Measurements from ENCODE around the gene IFNL4. TPM values are rescaled to one million over a fixed set of nuclear protein-coding genes. Genes with fewer than 3 reads are reported as not detected.

IFNL4 gene
- total and polyA plus RNA-seq, 8 donors, result not detected

DNA sequence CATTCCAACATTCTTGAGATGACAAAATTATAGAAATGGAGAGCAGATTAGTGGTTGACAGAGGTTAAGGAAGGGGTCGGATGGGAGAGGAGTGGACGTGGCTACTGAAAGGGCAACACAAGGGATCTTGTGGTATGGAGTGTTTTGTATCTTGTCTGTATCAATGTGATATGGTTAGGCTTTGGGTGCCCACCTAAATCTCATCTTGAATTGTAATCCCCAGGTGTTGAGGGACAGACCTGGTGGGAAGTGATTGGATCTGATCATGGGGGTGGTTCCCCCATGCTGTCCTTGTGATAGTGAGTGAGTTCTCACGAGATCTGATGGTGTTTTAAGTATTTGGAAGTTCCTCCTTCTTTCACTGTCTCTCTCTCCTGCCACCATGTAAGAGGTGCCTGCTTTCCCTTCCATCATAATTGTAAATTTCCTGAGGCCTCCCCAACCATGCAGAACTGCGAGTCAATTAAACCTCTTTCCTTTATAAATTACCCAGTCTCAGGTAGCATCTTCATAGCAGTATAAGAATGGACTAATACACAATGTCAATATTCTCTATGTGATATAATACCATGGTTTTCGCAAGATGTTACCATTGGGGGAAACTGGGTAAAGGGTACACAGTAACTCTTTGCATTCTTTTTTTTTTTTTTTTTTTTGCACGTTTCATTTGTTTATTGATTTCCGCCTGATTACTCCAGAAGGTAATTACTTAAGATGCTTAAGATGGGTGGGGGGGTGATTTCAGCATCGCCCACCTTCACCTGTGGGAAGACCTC lies 4.9 kb upstream of the IFNL4 start:
- intact Hi-C loops (cut with DNase I), result no loop called here
- H3K27ac ChIP-seq, result no peak overlapping the region
- no peaks in the 10 kb centered on the region for H3K4me1 ChIP-seq
- no peak for DNase-seq
- ATAC-seq, result no peak
- H3K27me3 ChIP-seq, result peaks cover 6 to 43% of the 10 kb centered on the region in 2 donors
- TF ChIP-seq, protein P1, sequence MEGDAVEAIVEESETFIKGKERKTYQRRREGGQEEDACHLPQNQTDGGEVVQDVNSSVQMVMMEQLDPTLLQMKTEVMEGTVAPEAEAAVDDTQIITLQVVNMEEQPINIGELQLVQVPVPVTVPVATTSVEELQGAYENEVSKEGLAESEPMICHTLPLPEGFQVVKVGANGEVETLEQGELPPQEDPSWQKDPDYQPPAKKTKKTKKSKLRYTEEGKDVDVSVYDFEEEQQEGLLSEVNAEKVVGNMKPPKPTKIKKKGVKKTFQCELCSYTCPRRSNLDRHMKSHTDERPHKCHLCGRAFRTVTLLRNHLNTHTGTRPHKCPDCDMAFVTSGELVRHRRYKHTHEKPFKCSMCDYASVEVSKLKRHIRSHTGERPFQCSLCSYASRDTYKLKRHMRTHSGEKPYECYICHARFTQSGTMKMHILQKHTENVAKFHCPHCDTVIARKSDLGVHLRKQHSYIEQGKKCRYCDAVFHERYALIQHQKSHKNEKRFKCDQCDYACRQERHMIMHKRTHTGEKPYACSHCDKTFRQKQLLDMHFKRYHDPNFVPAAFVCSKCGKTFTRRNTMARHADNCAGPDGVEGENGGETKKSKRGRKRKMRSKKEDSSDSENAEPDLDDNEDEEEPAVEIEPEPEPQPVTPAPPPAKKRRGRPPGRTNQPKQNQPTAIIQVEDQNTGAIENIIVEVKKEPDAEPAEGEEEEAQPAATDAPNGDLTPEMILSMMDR (IDR thresholded peaks at IDR 0.05), result no peak
- H3K9me3 ChIP-seq, result no peaks in the 10 kb centered on the region
- no peak overlapping the region for H3K4me3 ChIP-seq
- H3K36me3 ChIP-seq, result no peaks in the 10 kb centered on the region

DNA sequence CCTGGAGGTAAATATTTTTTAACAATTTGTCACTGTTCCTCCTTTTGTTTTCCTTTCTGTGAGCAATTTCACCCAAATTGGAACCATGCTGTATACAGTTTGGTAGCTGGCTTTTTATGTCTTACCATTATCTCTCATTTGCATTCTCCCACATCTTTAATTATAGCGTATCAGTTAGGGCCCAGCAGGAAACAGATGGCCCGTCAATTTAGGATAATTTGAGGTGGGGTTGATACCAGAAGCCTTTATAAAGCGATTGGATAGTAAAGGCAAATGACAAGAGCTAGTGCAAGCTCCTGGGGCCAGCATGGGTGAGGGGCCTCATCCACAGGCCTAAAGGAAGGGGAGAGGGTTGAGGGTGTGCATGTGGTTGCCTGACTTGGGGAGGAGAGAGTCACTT lies 3.8 kb upstream of the IFNL4 start:
- peaks cover 17 to 54% of the 10 kb centered on the region in 2 donors for H3K27me3 ChIP-seq

DNA sequence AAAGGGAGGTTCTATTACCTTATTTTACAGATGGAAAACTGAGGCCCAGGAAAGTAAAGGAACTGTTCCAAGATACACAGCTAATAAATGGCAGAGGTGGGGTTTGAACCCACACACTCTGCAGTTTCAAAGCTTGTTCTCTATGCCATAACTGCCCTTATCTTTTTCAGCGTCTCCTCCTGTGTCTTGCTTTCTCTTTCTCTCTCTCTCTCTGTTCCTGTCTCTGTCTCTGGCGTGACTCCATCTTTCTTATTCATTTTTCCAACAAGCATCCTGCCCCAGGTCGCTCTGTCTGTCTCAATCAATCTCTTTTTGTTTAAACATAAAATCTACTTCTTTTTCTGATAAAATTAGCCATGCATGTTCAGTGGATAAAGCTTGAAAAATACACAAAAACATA lies 3.2 kb upstream of the IFNL4 start:
- no peak overlapping the region for H3K27ac ChIP-seq
- TF ChIP-seq, protein P1 (IDR thresholded peaks at IDR 0.05), result no peak
- H3K27me3 ChIP-seq, result peaks cover 22 to 56% of the 10 kb centered on the region in 2 donors

More for the DNA sequence above, 3.8 kb upstream of the IFNL4 start:
- no peak overlapping the region for H3K4me3 ChIP-seq
- H3K4me1 ChIP-seq, result peaks cover 0 to 1% of the 10 kb centered on the region in 2 donors
- H3K36me3 ChIP-seq, result no peaks in the 10 kb centered on the region
- intact Hi-C loops (cut with DNase I), result no loop called here
- TF ChIP-seq, protein P1 (IDR thresholded peaks at IDR 0.05), result no peak
- no peak overlapping the region for H3K27ac ChIP-seq
- ATAC-seq (no peak), DNase-seq (no peak)
- H3K9me3 ChIP-seq, result no peaks in the 10 kb centered on the region

DNA sequence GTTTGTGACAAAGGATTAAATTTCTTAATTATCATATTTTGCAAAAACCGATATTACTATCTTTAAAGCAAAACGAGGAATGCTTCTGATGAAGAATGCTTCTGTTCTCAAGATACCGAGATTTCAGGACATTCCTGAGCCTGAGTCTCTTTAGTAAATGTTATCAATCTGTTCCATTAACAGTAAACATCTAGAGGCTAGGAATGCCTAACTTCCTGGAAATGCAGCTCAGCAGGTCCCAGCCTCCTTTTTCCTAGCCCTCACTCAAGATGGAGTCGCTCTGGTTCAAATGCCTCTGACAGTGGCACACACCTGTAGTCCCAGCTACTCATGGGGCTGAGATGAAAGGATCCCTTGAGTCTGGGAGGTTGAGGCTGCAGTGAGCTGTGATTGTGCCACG lies 2.4 kb upstream of the IFNL4 start:
- DNase-seq, result no peak

More for the DNA sequence above, 3.2 kb upstream of the IFNL4 start:
- intact Hi-C loops (cut with DNase I), result no loop called here
- peaks cover 0 to 4% of the 10 kb centered on the region in 2 donors for H3K4me1 ChIP-seq
- H3K4me3 ChIP-seq, result no peak overlapping the region
- no peaks in the 10 kb centered on the region for H3K36me3 ChIP-seq
- no peak for DNase-seq
- no peak for ATAC-seq
- no peaks in the 10 kb centered on the region for H3K9me3 ChIP-seq

More for the DNA sequence above, 2.4 kb upstream of the IFNL4 start:
- no peaks in the 10 kb centered on the region for H3K9me3 ChIP-seq
- peaks cover 0 to 4% of the 10 kb centered on the region in 2 donors for H3K4me1 ChIP-seq
- H3K27me3 ChIP-seq, result peaks cover 22 to 53% of the 10 kb centered on the region in 2 donors
- no peak for ATAC-seq
- TF ChIP-seq, protein P1 (IDR thresholded peaks at IDR 0.05), result no peak
- H3K27ac ChIP-seq, result no peak overlapping the region
- H3K4me3 ChIP-seq, result no peak overlapping the region
- intact Hi-C loops (cut with DNase I), result no loop called here
- no peaks in the 10 kb centered on the region for H3K36me3 ChIP-seq

All from left lung (tissue), 10 donors.